SH-SY5Y (cell line): ENCODE results near the gene ERVMER34-1.

Source experiments
- GATA2 ChIP-seq: IDR thresholded peaks from 2 replicates; pipeline ENCODE4 v1.6.1; 2011; ENCODE audit warnings: mild to moderate bottlenecking, low read depth, low read length
- GATA3 ChIP-seq: IDR thresholded peaks from 2 replicates; pipeline ENCODE4 v1.6.1; 2011; ENCODE audit warnings: low read depth, mild to moderate bottlenecking, low read length, moderate library complexity

GRCh38 chr4:52704133-52704532, 47.1 kb downstream of the ERVMER34-1 start:
- TF ChIP-seq GATA2 (no peak; the same call in 1 of the 2 replicates), GATA3 (no peak)
